ENCODE measurements around the gene TMEM151B.

DNA sequence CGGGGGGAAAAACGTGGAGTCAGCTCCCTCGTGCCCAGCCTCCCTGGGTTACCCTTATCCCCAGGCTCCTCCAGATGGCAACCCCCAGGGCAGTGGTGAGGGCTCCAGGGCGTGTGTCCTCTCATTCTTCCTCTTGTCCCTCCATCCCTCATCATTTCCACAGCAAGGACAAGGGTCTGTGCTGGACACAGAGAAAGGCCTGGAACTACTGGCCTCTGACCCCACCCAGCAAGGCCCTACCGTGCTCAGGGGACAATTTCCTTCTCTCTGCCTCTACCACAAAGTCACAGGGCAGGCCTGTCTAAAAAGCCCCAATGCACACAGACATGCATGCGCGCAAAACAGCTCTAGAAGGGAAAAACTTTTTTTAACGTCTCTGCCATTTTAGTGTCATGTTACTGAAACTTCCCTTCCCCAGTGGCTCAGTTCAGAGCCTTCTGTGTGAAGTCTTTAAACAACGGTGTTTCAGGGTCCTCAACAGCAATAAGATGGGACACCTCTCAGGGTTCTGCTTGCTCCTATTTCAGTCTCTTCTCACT, 11.9 kb upstream of the TMEM151B start:
- TF ChIP-seq YY1 (IDR thresholded peaks at IDR 0.05; ENCODE audit: extremely low read depth, insufficient replicate concordance, low read depth, low read length) (no peak), EZH2 (IDR thresholded peaks at IDR 0.05) (no peak), POLR2A (IDR thresholded peaks at IDR 0.05; ENCODE audit: borderline replicate concordance, extremely low read depth, insufficient read depth, insufficient read length) (no peak), RAD21 (IDR thresholded peaks at IDR 0.05; ENCODE audit: low read depth) (no peak)
- TF ChIP-seq, protein P1, sequence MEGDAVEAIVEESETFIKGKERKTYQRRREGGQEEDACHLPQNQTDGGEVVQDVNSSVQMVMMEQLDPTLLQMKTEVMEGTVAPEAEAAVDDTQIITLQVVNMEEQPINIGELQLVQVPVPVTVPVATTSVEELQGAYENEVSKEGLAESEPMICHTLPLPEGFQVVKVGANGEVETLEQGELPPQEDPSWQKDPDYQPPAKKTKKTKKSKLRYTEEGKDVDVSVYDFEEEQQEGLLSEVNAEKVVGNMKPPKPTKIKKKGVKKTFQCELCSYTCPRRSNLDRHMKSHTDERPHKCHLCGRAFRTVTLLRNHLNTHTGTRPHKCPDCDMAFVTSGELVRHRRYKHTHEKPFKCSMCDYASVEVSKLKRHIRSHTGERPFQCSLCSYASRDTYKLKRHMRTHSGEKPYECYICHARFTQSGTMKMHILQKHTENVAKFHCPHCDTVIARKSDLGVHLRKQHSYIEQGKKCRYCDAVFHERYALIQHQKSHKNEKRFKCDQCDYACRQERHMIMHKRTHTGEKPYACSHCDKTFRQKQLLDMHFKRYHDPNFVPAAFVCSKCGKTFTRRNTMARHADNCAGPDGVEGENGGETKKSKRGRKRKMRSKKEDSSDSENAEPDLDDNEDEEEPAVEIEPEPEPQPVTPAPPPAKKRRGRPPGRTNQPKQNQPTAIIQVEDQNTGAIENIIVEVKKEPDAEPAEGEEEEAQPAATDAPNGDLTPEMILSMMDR (IDR thresholded peaks at IDR 0.05 in 2 of 3, conservative IDR thresholded peaks at IDR 0.05 in 1 of 3; ENCODE audit: borderline replicate concordance in 1 of 3, insufficient read depth in 1 of 3, low read depth in 2 of 3, low read length in 2 of 3) = no peak
- TF ChIP-seq, protein P2, sequence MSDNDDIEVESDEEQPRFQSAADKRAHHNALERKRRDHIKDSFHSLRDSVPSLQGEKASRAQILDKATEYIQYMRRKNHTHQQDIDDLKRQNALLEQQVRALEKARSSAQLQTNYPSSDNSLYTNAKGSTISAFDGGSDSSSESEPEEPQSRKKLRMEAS (IDR thresholded peaks at IDR 0.05) = no peak

All from HCT116 (cell line).